ENCODE data around the gene GPSM1.

Gene GPSM1

DNA sequence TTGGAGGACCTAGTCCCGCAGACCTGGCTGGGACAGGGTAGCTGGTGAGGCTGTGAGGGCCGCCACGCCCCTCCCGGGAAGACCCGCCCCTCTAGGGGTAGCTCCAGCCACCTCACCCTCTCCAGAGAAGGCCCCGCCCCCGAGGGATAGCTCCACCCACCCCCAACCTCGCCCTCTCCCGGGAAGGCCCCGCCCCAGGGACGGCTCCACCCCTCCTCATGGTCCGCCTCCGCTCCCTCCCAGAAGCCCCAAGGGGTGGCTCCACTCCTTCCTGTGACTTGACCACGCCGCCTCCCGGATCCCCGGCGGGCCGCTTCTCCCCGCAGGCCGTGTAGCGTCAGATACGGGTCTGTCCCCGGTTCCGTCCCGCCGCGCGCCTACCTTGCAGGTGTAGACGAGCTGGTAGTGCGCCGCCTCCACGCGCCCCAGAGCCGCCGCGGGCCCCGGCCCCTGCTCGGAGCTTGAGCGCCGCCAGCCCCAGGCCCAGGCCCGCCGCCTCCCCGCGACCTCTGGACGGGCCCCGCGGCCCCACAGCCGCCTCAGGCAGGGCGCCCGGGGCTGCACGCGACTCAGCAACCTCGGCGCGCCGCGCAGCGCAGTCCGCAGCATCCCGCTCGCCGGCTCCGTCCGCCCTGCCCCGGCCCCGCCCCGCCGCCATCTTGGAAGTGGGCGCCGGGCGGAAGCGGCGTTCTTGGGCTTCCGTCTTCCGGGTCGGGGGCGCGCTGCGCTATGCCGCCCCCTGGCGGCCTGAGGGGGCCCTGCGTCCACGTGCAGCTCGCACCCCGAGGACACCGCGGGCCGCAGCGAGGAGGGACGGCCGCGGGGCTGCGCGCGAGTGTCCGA is 36.0 kb downstream of the GPSM1 start, which contains the start of gene DNLZ:
Gene DNLZ, minus strand, starts transcription at position 639 of the 843 bp plus-strand sequence. Its CDS starts 30 bp downstream, at position 609.
- in situ Hi-C loops (cut with HindIII; ENCODE audit: low pct_ligation_motif_present, low pct_unique_long_range_greater_than_20kb, low sequenced_read_pairs), result no loop called here
- peak; percentile 88 for DNase-seq

GRCh38 chr9:136363949-136364748 is 36.8 kb downstream of the GPSM1 start:
- DNase-seq, result no peak
- in situ Hi-C loops (cut with HindIII; ENCODE audit: low pct_ligation_motif_present, low pct_unique_long_range_greater_than_20kb, low sequenced_read_pairs), result no loop called here

DNA sequence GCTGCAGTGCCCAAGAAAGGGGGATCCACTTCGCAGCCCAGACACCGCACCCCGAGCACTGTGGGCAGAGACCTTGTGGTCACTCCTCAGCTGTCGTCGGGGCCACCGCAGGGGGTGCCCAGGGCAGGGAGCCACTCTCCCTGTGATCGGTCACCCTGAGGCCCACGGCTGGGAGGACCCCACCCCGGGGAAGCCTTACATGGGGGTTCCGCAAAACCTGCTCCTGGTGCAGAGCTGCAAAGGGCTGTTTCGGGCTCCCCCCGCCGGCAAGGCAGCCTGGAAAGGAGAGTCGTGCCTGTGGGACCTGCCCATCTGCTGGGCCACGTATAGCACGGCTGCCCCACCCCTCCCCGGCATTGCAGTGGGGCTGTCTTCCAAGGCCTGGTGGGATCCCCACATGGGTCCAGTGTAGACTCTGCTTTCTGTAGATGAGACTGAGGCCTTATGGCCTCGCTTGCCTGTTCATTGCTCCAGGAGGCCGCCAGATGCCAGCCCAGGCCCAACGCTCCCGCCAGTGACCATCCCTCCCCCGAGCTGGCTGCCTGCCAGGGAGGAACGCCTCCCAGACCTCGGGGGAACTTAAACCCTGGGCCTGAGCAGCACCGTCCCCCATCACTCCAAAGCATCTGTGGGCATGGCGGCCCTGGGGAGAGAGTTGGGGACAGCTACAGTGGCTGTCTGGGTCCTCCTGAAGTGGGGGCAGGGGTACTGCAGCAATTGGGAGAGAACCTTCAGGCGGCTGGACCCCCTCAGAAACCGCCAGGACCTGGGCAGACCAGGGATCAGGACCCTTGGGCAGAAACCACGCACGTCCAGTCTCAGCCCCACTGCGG is 37.8 kb downstream of the GPSM1 start:
- in situ Hi-C loops (cut with HindIII; ENCODE audit: low pct_ligation_motif_present, low pct_unique_long_range_greater_than_20kb, low sequenced_read_pairs), result no loop called here

GRCh38 chr9:136365775-136366222 is 38.5 kb downstream of the GPSM1 start:
- in situ Hi-C loops (cut with HindIII; ENCODE audit: low pct_ligation_motif_present, low pct_unique_long_range_greater_than_20kb, low sequenced_read_pairs), result no loop called here
- DNase-seq, result no peak

More for the DNA sequence above, 37.8 kb downstream of the GPSM1 start:
- DNase-seq, result no peak

DNA sequence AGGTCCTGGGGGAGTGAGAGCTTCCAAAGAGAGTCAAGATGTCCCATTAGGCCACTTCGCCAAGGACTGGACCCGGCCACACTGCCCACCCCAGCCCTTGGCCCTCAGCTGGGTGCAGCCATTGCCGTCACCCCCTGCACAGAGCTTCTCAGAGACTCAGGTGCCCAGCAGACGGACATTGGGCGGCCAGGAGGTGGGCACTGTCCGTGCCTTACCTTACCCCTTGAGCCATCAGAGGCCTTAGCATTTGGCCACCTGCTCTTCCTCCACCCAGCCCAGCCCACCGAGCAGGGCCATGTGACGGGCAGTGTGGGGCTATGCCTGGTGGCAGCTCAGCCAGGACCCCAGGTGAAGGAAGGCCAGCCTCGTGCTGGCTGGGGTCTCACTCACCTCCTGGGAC is 39.5 kb downstream of the GPSM1 start:
- DNase-seq, result no peak
- in situ Hi-C loops (cut with HindIII; ENCODE audit: low pct_ligation_motif_present, low pct_unique_long_range_greater_than_20kb, low sequenced_read_pairs), result no loop called here

DNA sequence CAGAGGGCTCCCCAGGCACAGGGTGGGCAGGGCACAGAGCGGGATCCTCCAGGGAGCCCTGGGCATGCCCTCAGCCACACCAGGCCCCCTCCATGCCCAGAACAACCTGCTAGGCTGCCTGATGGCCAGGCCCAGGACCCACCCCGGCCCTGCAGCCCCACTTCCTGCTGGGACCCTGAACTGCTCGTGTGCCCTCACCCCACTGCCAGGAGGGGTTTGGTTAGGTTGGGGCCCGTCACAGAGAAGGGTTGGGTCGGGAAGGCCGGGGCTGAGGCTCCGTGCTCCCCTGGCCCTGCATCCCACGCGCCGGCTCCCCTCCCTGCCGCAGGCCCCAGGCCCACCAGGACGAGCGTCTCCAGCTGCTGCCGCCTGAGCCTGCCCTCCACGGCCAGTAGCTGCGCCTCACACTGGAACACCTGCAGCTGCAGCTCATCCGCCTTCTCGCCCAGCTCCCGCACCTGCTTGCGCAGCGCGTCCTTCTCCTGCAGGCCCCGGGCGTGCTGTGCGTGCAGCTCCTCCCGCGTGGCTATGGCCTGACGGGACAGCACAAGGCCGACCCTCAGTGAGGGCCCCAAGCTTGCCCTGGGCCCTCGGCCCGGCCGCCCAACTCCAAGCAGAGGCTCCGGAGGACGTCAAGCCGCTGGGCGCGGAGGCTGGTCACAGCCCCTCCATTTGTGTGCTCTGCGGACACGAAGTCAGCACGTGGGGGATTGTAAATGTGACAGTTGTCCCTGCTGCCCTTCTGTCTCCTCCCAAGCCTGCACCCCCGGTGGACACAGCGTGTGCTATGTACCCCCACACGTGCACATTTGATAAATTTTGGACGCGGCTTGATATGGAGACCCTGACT is 40.2 kb downstream of the GPSM1 start:
- DNase-seq, result no peak
- in situ Hi-C loops (cut with HindIII; ENCODE audit: low pct_ligation_motif_present, low pct_unique_long_range_greater_than_20kb, low sequenced_read_pairs), result no loop called here

GRCh38 chr9:136368190-136368589 is 40.9 kb downstream of the GPSM1 start:
- in situ Hi-C loops (cut with HindIII; ENCODE audit: low pct_ligation_motif_present, low pct_unique_long_range_greater_than_20kb, low sequenced_read_pairs), result no loop called here
- DNase-seq, result no peak

- DNase-seq, result no peak
- in situ Hi-C loops (cut with HindIII; ENCODE audit: low pct_ligation_motif_present, low pct_unique_long_range_greater_than_20kb, low sequenced_read_pairs), result no loop called here
Observed at GRCh38 chr9:136370037-136370436, 42.7 kb downstream of the GPSM1 start.

- DNase-seq, result no peak
Observed at GRCh38 chr9:136370687-136371532, 43.6 kb downstream of the GPSM1 start.

GRCh38 chr9:136371533-136371880 is 44.2 kb downstream of the GPSM1 start:
- DNase-seq, result no peak
- in situ Hi-C loops (cut with HindIII; ENCODE audit: low pct_ligation_motif_present, low pct_unique_long_range_greater_than_20kb, low sequenced_read_pairs), result no loop called here

More at GRCh38 chr9:136370687-136371532, 43.6 kb downstream of the GPSM1 start:
- in situ Hi-C loops (cut with HindIII; ENCODE audit: low pct_ligation_motif_present, low pct_unique_long_range_greater_than_20kb, low sequenced_read_pairs), result no loop called here

- DNase-seq, result no peak
- in situ Hi-C loops (cut with HindIII; ENCODE audit: low pct_ligation_motif_present, low pct_unique_long_range_greater_than_20kb, low sequenced_read_pairs), result no loop called here
Observed at GRCh38 chr9:136372006-136372405, 44.7 kb downstream of the GPSM1 start.

- in situ Hi-C loops (cut with HindIII; ENCODE audit: low pct_ligation_motif_present, low pct_unique_long_range_greater_than_20kb, low sequenced_read_pairs), result no loop called here
- peak; percentile 72 for DNase-seq
Observed at GRCh38 chr9:136372561-136373299, 45.4 kb downstream of the GPSM1 start.

GRCh38 chr9:136373300-136374182 is 46.2 kb downstream of the GPSM1 start, which contains the start of gene CARD9:
CARD9 (minus strand) TSS chr9:136373669; CDS start chr9:136372078, 1,591 bp downstream.
- in situ Hi-C loops (cut with HindIII; ENCODE audit: low pct_ligation_motif_present, low pct_unique_long_range_greater_than_20kb, low sequenced_read_pairs), result no loop called here
- no peak for DNase-seq

- no peak for DNase-seq
- in situ Hi-C loops (cut with HindIII; ENCODE audit: low pct_ligation_motif_present, low pct_unique_long_range_greater_than_20kb, low sequenced_read_pairs), result no loop called here
Observed at GRCh38 chr9:136374183-136374575, 46.8 kb downstream of the GPSM1 start.

DNA sequence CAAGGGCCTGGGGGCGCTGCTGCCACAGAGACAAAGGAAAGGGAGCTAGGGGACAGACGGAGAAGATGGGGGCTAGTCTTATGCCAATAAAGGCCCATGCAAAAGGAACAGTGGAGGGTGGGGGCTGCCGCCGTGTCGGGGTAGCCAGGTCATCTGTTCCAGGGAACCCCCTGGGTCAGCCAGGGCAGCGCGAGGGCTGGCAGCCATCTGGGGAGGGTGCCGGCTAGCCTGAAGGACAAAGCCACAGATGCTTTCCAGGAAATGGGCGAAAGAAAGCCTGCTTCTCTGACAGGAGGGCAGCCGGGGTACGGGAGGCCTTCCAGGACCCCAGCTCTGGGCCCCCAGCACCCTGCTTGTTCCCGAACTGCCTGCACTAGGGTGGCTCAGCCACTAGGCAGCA is 47.8 kb downstream of the GPSM1 start:
- DNase-seq, result no peak
- in situ Hi-C loops (cut with HindIII; ENCODE audit: low pct_ligation_motif_present, low pct_unique_long_range_greater_than_20kb, low sequenced_read_pairs), result no loop called here

All from ACHN (cell line).